ENCODE results near the gene TCOF1. TPM values are rescaled to one million over a fixed set of nuclear protein-coding genes. Genes with fewer than 3 reads are reported as not detected.

The TCOF1 gene
- total and polyA plus RNA-seq, 9 donors = 16.7 to 38.3 (median 27.8) TPM

DNA sequence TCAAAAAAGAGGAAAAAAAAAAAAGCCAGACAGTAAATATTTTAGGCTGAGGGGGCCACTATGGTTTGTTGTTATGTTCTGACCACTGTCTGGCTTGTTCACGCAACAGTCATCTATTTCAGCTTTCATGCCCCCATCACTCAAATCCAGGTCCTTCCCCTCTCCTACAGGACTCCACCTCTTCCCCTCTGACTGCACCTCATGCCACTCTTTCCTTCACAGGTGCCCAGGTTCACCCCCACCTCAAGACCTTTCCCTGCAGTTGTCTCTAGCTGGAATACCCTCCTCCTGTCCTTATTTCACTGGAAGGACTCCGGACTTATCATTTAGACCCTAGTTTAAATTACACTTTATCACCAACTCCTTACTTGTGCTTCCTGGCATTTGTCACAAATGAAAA, 88.6 kb downstream of the TCOF1 start:
- intact Hi-C loops (cut with DNase I) = loop anchor here in 1 of 4 donors (10.0 kb wide), 1 partner anchor 311 kb away; no protein-coding TSS in a partner anchor

DNA sequence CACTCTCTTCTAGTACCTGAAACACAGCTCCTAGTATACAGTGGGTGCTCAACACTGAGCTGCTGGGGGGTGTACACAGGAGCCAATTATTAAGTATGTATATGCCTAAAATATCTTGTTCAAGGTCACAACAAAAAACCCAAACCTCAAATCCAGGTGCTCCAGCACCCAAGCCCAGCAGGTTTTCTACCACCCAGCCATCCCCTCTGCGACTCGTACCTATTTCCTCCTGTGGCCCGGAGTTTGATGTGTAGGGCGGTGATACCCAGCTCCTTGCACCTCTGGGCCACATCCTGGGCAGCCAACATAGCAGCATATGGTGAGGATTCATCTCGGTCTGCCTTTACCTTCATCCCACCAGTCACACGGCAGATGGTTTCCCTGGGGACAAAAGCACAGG, 89.1 kb downstream of the TCOF1 start:
- intact Hi-C loops (cut with DNase I) = loop anchor here in 1 of 4 donors (10.0 kb wide), 1 partner anchor 312 kb away; no protein-coding TSS in a partner anchor
- WGBS, 3 donors = 83 to 90% (median 83%) methylated on average over 6 of the region's 6 CpGs

More for the DNA sequence above, 88.6 kb downstream of the TCOF1 start:
- peaks cover 3% of the 10 kb centered on the region for H3K4me1 ChIP-seq (ENCODE audit: insufficient read depth)
- TF ChIP-seq EP300 (IDR thresholded peaks at IDR 0.05) (no peak), POLR2A (IDR thresholded peaks at IDR 0.05) (no peak)
- TF ChIP-seq, protein P1, sequence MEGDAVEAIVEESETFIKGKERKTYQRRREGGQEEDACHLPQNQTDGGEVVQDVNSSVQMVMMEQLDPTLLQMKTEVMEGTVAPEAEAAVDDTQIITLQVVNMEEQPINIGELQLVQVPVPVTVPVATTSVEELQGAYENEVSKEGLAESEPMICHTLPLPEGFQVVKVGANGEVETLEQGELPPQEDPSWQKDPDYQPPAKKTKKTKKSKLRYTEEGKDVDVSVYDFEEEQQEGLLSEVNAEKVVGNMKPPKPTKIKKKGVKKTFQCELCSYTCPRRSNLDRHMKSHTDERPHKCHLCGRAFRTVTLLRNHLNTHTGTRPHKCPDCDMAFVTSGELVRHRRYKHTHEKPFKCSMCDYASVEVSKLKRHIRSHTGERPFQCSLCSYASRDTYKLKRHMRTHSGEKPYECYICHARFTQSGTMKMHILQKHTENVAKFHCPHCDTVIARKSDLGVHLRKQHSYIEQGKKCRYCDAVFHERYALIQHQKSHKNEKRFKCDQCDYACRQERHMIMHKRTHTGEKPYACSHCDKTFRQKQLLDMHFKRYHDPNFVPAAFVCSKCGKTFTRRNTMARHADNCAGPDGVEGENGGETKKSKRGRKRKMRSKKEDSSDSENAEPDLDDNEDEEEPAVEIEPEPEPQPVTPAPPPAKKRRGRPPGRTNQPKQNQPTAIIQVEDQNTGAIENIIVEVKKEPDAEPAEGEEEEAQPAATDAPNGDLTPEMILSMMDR (IDR thresholded peaks at IDR 0.05) = no peak
- no peak overlapping the region for H3K27ac ChIP-seq
- H3K9me3 ChIP-seq = no peaks in the 10 kb centered on the region
- no peaks in the 10 kb centered on the region for H3K27me3 ChIP-seq
- DNase-seq = no peak
- no peak overlapping the region for H3K4me3 ChIP-seq
- no peaks in the 10 kb centered on the region for H3K36me3 ChIP-seq
- WGBS, 3 donors = 64 to 80% (median 68%) methylated on average over 2 of the region's 2 CpGs

DNA sequence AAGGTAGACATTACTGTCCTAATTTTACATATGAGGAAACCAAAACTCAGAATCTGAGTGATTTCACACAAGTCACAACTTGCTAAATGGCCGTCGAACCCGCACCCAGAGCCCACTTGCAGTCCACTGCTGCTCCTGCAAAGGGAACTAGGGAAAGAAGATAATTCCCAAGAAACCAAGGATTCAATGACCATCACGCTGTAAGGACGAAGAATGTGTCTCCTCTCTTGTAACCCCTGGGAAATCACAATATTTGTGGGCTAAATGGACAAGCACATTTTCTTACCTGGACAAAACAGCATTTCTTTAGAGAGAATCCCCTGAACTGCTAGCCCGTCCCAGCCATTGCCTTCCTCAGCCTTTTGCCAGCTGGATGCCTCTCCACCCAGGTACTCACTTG, 89.7 kb downstream of the TCOF1 start:
- 79 to 84% (median 79%) methylated on average over 6 of the region's 6 CpGs for WGBS, 3 donors
- no peaks in the 10 kb centered on the region for H3K36me3 ChIP-seq
- H3K4me3 ChIP-seq = no peak overlapping the region
- no peaks in the 10 kb centered on the region for H3K9me3 ChIP-seq
- intact Hi-C loops (cut with DNase I) = loop anchor here in 1 of 4 donors (10.0 kb wide), 1 partner anchor 312 kb away; no protein-coding TSS in a partner anchor
- TF ChIP-seq, protein P1 (IDR thresholded peaks at IDR 0.05) = no peak
- TF ChIP-seq EP300 (IDR thresholded peaks at IDR 0.05) (no peak), POLR2A (IDR thresholded peaks at IDR 0.05) (no peak)
- H3K27ac ChIP-seq = no peak overlapping the region
- no peaks in the 10 kb centered on the region for H3K27me3 ChIP-seq
- no peak for DNase-seq
- H3K4me1 ChIP-seq (ENCODE audit: insufficient read depth) = peaks cover 3% of the 10 kb centered on the region

More for the DNA sequence above, 89.1 kb downstream of the TCOF1 start:
- Histone ChIP-seq H3K27ac (no peak overlapping the region), H3K36me3 (no peaks in the 10 kb centered on the region), H3K4me3 (no peak overlapping the region), H3K27me3 (no peaks in the 10 kb centered on the region), H3K4me1 (ENCODE audit: insufficient read depth) (peaks cover 3% of the 10 kb centered on the region), H3K9me3 (no peaks in the 10 kb centered on the region)
- TF ChIP-seq POLR2A (IDR thresholded peaks at IDR 0.05) (no peak), EP300 (IDR thresholded peaks at IDR 0.05) (no peak)
- TF ChIP-seq, protein P1 (IDR thresholded peaks at IDR 0.05) = no peak
- DNase-seq = no peak

DNA sequence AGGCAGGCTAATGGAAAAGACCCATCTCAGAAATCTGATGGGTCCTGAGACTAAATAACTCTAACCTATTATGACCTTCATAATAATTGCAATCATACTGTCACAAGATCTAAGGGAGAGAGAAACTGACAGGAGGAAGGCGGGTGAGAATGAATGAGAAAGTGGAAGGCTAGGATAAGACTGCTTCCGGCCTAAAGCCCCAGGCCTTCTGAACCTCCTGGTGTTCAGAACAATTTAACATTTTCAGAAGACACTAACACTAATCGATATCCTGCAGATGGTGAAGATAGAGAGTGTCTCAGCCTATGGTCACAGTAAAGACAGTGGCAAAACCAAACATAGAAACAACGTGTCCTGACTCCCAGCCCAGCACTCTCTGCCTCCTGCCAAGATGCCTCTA, 90.8 kb downstream of the TCOF1 start:
- Histone ChIP-seq H3K36me3 (no peaks in the 10 kb centered on the region), H3K4me1 (ENCODE audit: insufficient read depth) (peaks cover 3% of the 10 kb centered on the region), H3K27ac (peak overlapping the region; percentile 82 to 94), H3K4me3 (peak overlapping the region; percentile 73), H3K9me3 (no peaks in the 10 kb centered on the region), H3K27me3 (no peaks in the 10 kb centered on the region)
- TF ChIP-seq EP300 (IDR thresholded peaks at IDR 0.05) = no peak
- TF ChIP-seq, protein P1 (IDR thresholded peaks at IDR 0.05) = no peak
- no peak for TF ChIP-seq POLR2A (IDR thresholded peaks at IDR 0.05)
- 6 to 18% (median 17%) methylated on average over 4 of the region's 4 CpGs for WGBS, 3 donors
- intact Hi-C loops (cut with DNase I) = loop anchor here in 1 of 4 donors (10.0 kb wide), 1 partner anchor 314 kb away; no protein-coding TSS in a partner anchor
- no peak for DNase-seq
